K562 (cell line): Measurements from ENCODE around the gene TJP2. TPM values are rescaled to one million over a fixed set of nuclear protein-coding genes. Genes with fewer than 3 reads are reported as not detected.

Experiments
- C11orf30 ChIP-seq: fragments of 450-650 bp; IDR thresholded peaks from 2 replicates; pipeline ENCODE4 v1.6.1; 2016; ENCODE audit warnings: low read depth, mild to moderate bottlenecking
- CREBBP ChIP-seq: IDR thresholded peaks from one replicate; pipeline ENCODE4 v1.6.1; 2012; ENCODE audit warnings: low read depth, mild to moderate bottlenecking, control low read depth, inconsistent platforms, low read length
- GMEB1 ChIP-seq: fragments of 250-450 bp; sonication (Bioruptor Pico); IDR thresholded peaks from 2 replicates; pipeline ENCODE4 v1.4.0; 2020; ENCODE audit warnings: mild to moderate bottlenecking
- MCM3 ChIP-seq: fragments of 450-650 bp; IDR thresholded peaks from 2 replicates; pipeline ENCODE4 v1.6.1; 2016
- REST ChIP-seq, 2 experiments: fragments of 450-650 bp; formaldehyde crosslinking in 1 of 2; IDR thresholded peaks; 2 replicates each; pipeline versions ENCODE4 v1.4.0 to v1.6.1; 2014 to 2020; ENCODE audit warnings: mild to moderate bottlenecking in 2 of 2, borderline replicate concordance in 1 of 2, low read depth in 1 of 2
- RUNX1 ChIP-seq: sonication (generic); IDR thresholded peaks from 2 replicates; pipeline ENCODE4 v1.6.1; 2016; ENCODE audit warnings: antibody characterized with exemption, low read depth
- STAT5B ChIP-seq: fragments of 250-450 bp; sonication (Bioruptor Pico); IDR thresholded peaks from 2 replicates; pipeline ENCODE4 v1.8.0; 2021; ENCODE audit warnings: mild to moderate bottlenecking, inconsistent platforms
- ZNF318 ChIP-seq, 2 experiments: fragments of 450-650 bp; IDR thresholded peaks; 2 replicates each; pipeline ENCODE4 v1.6.1; 2016; ENCODE audit warnings: mild to moderate bottlenecking in 2 of 2, borderline replicate concordance in 1 of 2, low read depth in 1 of 2, moderate library complexity in 1 of 2
- ZNF76 ChIP-seq: fragments of 250-450 bp; sonication (Bioruptor Pico); IDR thresholded peaks from 2 replicates; pipeline ENCODE4 v1.4.0; 2020; ENCODE audit warnings: mild to moderate bottlenecking, moderate library complexity, borderline replicate concordance
- polyA plus RNA-seq, 8 experiments: library from polyadenylated mRNA; depleted of rRNA in 4 of 8; stranded (reverse) in 5 of 8; unstranded in 3 of 8; fragments of >200 nt; fragmentation: Nextera tagmentation in 2 of 8; fragmentation: Illumina TruSeq in 1 of 8; extraction: Ambion mirVana in 2 of 8; extraction: Trizol in 1 of 8; gene quantifications; 2 replicates each; pipeline versions ENCODE4 v1.2.1 to v1.2.3, GENCODE V29; 2011 to 2014; ENCODE audit warnings: inconsistent platforms in 1 of 8, missing spikeins in 1 of 8
- total RNA-seq, 7 experiments: library from RNA; depleted of rRNA in 6 of 7; stranded (reverse); fragments of >200 nt in 6 of 7; fragmentation: Illumina TruSeq in 2 of 7; extraction: Trizol in 2 of 7; gene quantifications; 2 replicates each; pipeline versions ENCODE4 v1.2.1 to v1.2.3, GENCODE V29; 2011 to 2021; ENCODE audit warnings: low replicate concordance in 1 of 7

The TJP2 gene
- total and polyA plus RNA-seq, 9 of the 15 experiments (the other 6 are each of a cell fraction or from before 2014, with no cell fraction given): 4.0 to 24.1 (median 16.8) TPM

GRCh38 chr9:69236188-69236587 is 62.1 kb downstream of the TJP2 start (continued):
- TF ChIP-seq ZNF318 (IDR thresholded peaks at IDR 0.05; ENCODE audit: borderline replicate concordance in 1 of 2, low read depth in 1 of 2) (no peak), MCM3 (no peak), STAT5B (CRISPR knock-in tag) (no peak), C11orf30 (no peak), GMEB1 (CRISPR knock-in tag) (no peak), CREBBP (no peak), ZNF76 (CRISPR knock-in tag) (no peak), RUNX1 (no peak), REST (IDR thresholded peaks at IDR 0.05; ENCODE audit: borderline replicate concordance) (no peak), REST (CRISPR knock-in tag; IDR thresholded peaks at IDR 0.05; ENCODE audit: low read depth) (no peak)
